Measurements from ENCODE around the gene UPK2.
"Not testable (repeated sequence)": the region's sequence is repeated elsewhere in the genome, so short reads cannot be mapped to it uniquely, and the experiment has no call there.

Gene UPK2

DNA sequence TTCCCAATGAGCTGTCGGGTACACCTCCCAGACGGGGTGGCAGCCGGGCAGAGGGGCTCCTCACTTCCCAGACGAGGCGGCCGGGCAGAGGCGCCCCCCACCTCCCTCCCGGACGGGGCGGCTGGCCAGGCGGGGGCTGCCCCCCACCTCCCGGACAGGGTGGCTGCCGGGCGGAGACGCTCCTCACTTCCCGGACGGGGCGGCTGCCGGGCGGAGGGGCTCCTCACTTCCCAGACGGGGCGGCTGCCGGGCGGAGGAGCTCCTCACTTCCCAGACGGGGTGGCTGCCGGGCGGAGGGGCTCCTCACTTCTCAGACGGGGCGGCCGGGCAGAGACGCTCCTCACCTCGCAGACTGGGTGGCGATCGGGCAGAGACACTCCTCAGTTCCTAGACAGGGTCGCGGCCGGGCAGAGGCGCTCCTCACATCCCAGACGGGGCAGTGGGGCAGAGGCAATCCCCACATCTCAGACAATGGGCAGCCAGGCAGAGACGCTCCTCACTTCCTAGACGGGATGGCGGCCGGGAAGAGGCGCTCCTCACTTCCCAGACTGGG, 35.5 kb downstream of the UPK2 start:
- H3K4me2 ChIP-seq (ENCODE audit: insufficient read depth, low read length, poor library complexity, severe bottlenecking); H3K18ac ChIP-seq (ENCODE audit: low read length); H3K9ac ChIP-seq (ENCODE audit: low read depth, low read length, poor library complexity); H2BK15ac ChIP-seq (ENCODE audit: low read length); H3K27me3 ChIP-seq (ENCODE audit: control insufficient read depth in 3 of 3, insufficient read depth in 3 of 3, low read depth in 1 of 3, low read length in 3 of 3); H3K23ac ChIP-seq (ENCODE audit: low read depth, low read length, poor library complexity); H3K79me1 ChIP-seq (ENCODE audit: low read depth, low read length); H2BK12ac ChIP-seq (ENCODE audit: low read length); H2AK5ac ChIP-seq (ENCODE audit: low read depth, low read length); H4K8ac ChIP-seq (ENCODE audit: low read depth, low read length); H3K36me3 ChIP-seq (replicated peaks in 1 of 2; ENCODE audit: control insufficient read depth in 2 of 2, insufficient read depth in 2 of 2, low read length in 2 of 2); H2BK120ac ChIP-seq (ENCODE audit: low read depth, low read length); DNase-seq (ENCODE audit: low spot score); H3K27ac ChIP-seq (replicated peaks; ENCODE audit: low read length); H3K14ac ChIP-seq (ENCODE audit: low read length); H4K91ac ChIP-seq (ENCODE audit: low read depth, low read length, poor library complexity); H2AFZ ChIP-seq (ENCODE audit: low read length); H3K4me3 ChIP-seq (ENCODE audit: low read length in 2 of 2); H3K9me3 ChIP-seq (replicated peaks in 1 of 2; ENCODE audit: control insufficient read depth in 2 of 2, insufficient read depth in 1 of 2, low read depth in 1 of 2, low read length in 2 of 2); H3K4ac ChIP-seq (ENCODE audit: low read length); H3K4me1 ChIP-seq (ENCODE audit: control insufficient read depth in 2 of 2, insufficient read depth in 1 of 2, low read depth in 1 of 2, low read length in 2 of 2); H2BK5ac ChIP-seq (ENCODE audit: low read length): not testable (repeated sequence)
- WGBS, 2 donors (ENCODE audit: extremely low coverage in 2 of 2, insufficient read length in 2 of 2, insufficient replicate concordance in 1 of 2), result no CpG with 5 or more reads among the region's 44 CpGs

DNA sequence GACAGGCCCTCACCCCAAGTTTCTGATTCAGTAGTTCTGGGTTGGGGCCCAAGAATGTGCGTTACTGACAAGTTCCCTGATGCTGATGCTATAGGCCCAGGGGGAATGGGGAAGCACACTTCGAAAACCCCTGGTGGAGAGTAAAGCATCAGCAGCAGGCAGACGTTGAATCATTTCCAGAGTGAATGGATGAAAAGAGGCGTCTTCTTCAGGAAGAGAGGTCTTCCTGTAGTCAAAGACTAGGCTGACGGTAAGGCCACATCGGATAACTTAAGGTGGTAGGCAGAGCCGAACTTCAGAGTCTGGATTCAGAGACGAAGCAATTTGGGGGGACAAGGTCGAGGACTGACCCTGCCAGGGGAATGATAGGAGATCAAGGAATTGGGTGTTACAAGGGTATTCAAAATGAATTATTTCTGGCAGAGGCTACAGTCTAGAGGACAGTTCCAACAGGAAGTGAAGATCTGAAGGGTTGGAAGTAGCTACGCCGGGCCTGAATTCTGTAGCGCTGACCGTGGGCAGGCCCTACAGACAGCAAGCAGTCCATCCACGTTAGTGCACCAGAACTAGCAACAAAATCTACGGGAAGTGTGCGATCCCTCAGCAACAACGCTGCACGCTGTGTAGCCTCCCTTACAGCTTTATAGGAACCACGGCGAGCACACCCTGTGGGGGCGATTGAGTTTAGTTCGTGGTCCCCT, 41.0 kb downstream of the UPK2 start:
- Histone ChIP-seq H4K91ac (ENCODE audit: low read depth, low read length, poor library complexity) (no peak overlapping the region), H3K18ac (ENCODE audit: low read length) (peak overlapping the region; percentile 69), H2AFZ (ENCODE audit: low read length) (peak overlapping the region; percentile 89), H3K27ac (replicated peaks; ENCODE audit: low read length) (no peak overlapping the region), H2BK12ac (ENCODE audit: low read length) (no peak overlapping the region), H3K4me1 (ENCODE audit: control insufficient read depth in 2 of 2, insufficient read depth in 1 of 2, low read depth in 1 of 2, low read length in 2 of 2) (peaks cover 10 to 11% of the 10 kb centered on the region in 2 donors), H2BK15ac (ENCODE audit: low read length) (no peak overlapping the region), H4K8ac (ENCODE audit: low read depth, low read length) (no peak overlapping the region), H3K14ac (ENCODE audit: low read length) (no peak overlapping the region), H2BK5ac (ENCODE audit: low read length) (no peak overlapping the region), H3K4ac (ENCODE audit: low read length) (no peak overlapping the region), H3K23ac (ENCODE audit: low read depth, low read length, poor library complexity) (no peak overlapping the region), H3K79me1 (ENCODE audit: low read depth, low read length) (peaks cover 4% of the 10 kb centered on the region), H3K36me3 (replicated peaks in 1 of 2; ENCODE audit: control insufficient read depth in 2 of 2, insufficient read depth in 2 of 2, low read length in 2 of 2) (peaks cover 5 to 31% of the 10 kb centered on the region in 2 donors), H2AK5ac (ENCODE audit: low read depth, low read length) (no peak overlapping the region), H3K27me3 (ENCODE audit: control insufficient read depth in 3 of 3, insufficient read depth in 3 of 3, low read depth in 1 of 3, low read length in 3 of 3) (no peaks in the 10 kb centered on the region), H3K4me3 (ENCODE audit: low read length in 2 of 2) (peak overlapping the region; percentile 78 to 82), H3K4me2 (ENCODE audit: insufficient read depth, low read length, poor library complexity, severe bottlenecking) (peak overlapping the region; percentile 87), H3K9ac (ENCODE audit: low read depth, low read length, poor library complexity) (peak overlapping the region; percentile 79), H3K9me3 (replicated peaks in 1 of 2; ENCODE audit: control insufficient read depth in 2 of 2, insufficient read depth in 1 of 2, low read depth in 1 of 2, low read length in 2 of 2) (peaks cover 2 to 6% of the 10 kb centered on the region in 2 donors), H2BK120ac (ENCODE audit: low read depth, low read length) (no peak overlapping the region)
- no CpG with 5 or more reads among the region's 22 CpGs for WGBS, 2 donors (ENCODE audit: extremely low coverage in 2 of 2, insufficient read length in 2 of 2, insufficient replicate concordance in 1 of 2)
- DNase-seq (ENCODE audit: low spot score), result no peak

DNA sequence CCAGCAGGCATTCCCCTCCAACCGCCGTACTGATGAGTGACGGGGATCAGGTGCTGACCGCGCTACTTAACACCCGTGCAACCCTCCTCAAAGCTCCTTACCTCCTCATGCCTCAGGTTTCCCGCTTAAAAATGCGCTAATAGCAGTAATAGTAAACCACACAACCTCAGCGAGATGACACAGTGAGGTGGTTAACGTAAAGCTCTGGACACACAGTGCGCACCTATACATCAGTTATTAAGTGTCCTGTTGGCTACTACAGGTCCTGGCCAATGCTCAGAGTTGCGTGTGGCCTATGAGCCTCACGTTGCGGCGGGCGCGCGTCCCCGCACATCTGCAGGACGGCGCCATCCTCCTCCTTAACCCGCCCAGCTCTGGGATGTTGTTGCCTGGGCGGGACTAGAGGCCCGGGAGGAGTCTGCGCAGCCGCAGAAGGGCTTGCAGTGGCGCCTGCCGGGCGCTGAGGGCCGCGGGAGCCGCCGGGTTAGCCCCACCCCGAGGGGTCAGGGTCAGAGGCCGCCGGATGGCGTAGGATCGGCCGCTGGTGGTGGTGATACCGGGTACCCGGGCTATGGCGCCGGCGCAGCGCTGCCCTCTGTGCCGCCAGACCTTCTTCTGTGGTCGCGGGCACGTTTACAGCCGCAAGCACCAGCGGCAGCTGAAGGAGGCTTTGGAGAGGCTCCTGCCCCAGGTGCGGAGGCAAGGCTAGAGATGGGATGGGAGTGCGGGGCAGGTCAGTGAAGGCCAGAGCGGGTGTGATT, 41.7 kb downstream of the UPK2 start, which contains the start of gene CENATAC:
CENATAC (plus strand) TSS at position 512 of the 761 bp plus-strand sequence; CDS start at position 572, 60 bp downstream.
- peak within 1 kb of the TSS; percentile 96 for H2AK5ac ChIP-seq (ENCODE audit: low read depth, low read length)
- H3K23ac ChIP-seq (ENCODE audit: low read depth, low read length, poor library complexity), result no peak within 1 kb of the TSS
- no peaks in the 10 kb centered on the region for H3K27me3 ChIP-seq (ENCODE audit: control insufficient read depth in 3 of 3, insufficient read depth in 3 of 3, low read depth in 1 of 3, low read length in 3 of 3)
- H3K27ac ChIP-seq (replicated peaks; ENCODE audit: low read length), result peak within 1 kb of the TSS; percentile 61
- peak within 1 kb of the TSS; percentile 74 for H4K91ac ChIP-seq (ENCODE audit: low read depth, low read length, poor library complexity)
- H3K18ac ChIP-seq (ENCODE audit: low read length), result peak within 1 kb of the TSS; percentile 96
- peak within 1 kb of the TSS; percentile 88 for H3K4me2 ChIP-seq (ENCODE audit: insufficient read depth, low read length, poor library complexity, severe bottlenecking)
- H3K9me3 ChIP-seq (replicated peaks in 1 of 2; ENCODE audit: control insufficient read depth in 2 of 2, insufficient read depth in 1 of 2, low read depth in 1 of 2, low read length in 2 of 2), result peaks cover 2 to 5% of the 10 kb centered on the region in 2 donors
- peak within 1 kb of the TSS; percentile 93 for H3K4ac ChIP-seq (ENCODE audit: low read length)
- H3K4me1 ChIP-seq (ENCODE audit: control insufficient read depth in 2 of 2, insufficient read depth in 1 of 2, low read depth in 1 of 2, low read length in 2 of 2), result peaks cover 10 to 11% of the 10 kb centered on the region in 2 donors
- peaks cover 5 to 39% of the 10 kb centered on the region in 2 donors for H3K36me3 ChIP-seq (replicated peaks in 1 of 2; ENCODE audit: control insufficient read depth in 2 of 2, insufficient read depth in 2 of 2, low read length in 2 of 2)
- WGBS, 2 donors (ENCODE audit: extremely low coverage in 2 of 2, insufficient read length in 2 of 2, insufficient replicate concordance in 1 of 2), result no CpG with 5 or more reads among the region's 54 CpGs
- H2BK15ac ChIP-seq (ENCODE audit: low read length), result peak within 1 kb of the TSS; percentile 60
- H2BK12ac ChIP-seq (ENCODE audit: low read length), result no peak within 1 kb of the TSS
- peak within 1 kb of the TSS; percentile 67 for H2BK5ac ChIP-seq (ENCODE audit: low read length)
- DNase-seq (ENCODE audit: low spot score), result peak; percentile 94
- peak within 1 kb of the TSS; percentile 99 for H3K9ac ChIP-seq (ENCODE audit: low read depth, low read length, poor library complexity)
- H3K14ac ChIP-seq (ENCODE audit: low read length), result peak within 1 kb of the TSS; percentile 100
- H2AFZ ChIP-seq (ENCODE audit: low read length), result peak within 1 kb of the TSS; percentile 89
- H2BK120ac ChIP-seq (ENCODE audit: low read depth, low read length), result peak within 1 kb of the TSS; percentile 88
- H3K79me1 ChIP-seq (ENCODE audit: low read depth, low read length), result peaks cover 4% of the 10 kb centered on the region
- peak within 1 kb of the TSS; percentile 82 to 99 for H3K4me3 ChIP-seq (ENCODE audit: low read length in 2 of 2)
- H4K8ac ChIP-seq (ENCODE audit: low read depth, low read length), result no peak within 1 kb of the TSS

DNA sequence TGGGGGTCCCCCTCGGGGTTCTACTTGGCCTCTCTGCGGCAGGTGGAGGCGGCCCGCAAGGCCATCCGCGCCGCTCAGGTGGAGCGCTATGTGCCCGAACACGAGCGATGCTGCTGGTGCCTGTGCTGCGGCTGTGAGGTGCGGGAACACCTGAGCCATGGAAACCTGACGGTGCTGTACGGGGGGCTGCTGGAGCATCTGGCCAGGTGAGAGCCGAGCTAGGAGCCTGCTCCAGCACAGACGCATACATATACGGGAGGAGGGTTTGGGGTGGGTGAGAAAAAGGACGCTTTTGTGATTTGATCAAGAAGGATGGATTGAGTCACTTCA, 42.3 kb downstream of the UPK2 start:
- Histone ChIP-seq H3K14ac (ENCODE audit: low read length) (peak overlapping the region; percentile 100), H3K4me1 (ENCODE audit: control insufficient read depth in 2 of 2, insufficient read depth in 1 of 2, low read depth in 1 of 2, low read length in 2 of 2) (peaks cover 10 to 11% of the 10 kb centered on the region in 2 donors), H3K9ac (ENCODE audit: low read depth, low read length, poor library complexity) (peak overlapping the region; percentile 99), H3K23ac (ENCODE audit: low read depth, low read length, poor library complexity) (no peak overlapping the region), H4K8ac (ENCODE audit: low read depth, low read length) (no peak overlapping the region), H2AK5ac (ENCODE audit: low read depth, low read length) (peak overlapping the region; percentile 96), H3K9me3 (replicated peaks in 1 of 2; ENCODE audit: control insufficient read depth in 2 of 2, insufficient read depth in 1 of 2, low read depth in 1 of 2, low read length in 2 of 2) (peaks cover 2 to 4% of the 10 kb centered on the region in 2 donors), H2BK12ac (ENCODE audit: low read length) (no peak overlapping the region), H3K36me3 (replicated peaks in 1 of 2; ENCODE audit: control insufficient read depth in 2 of 2, insufficient read depth in 2 of 2, low read length in 2 of 2) (peaks cover 10 to 44% of the 10 kb centered on the region in 2 donors), H3K18ac (ENCODE audit: low read length) (peak overlapping the region; percentile 96), H3K4me3 (ENCODE audit: low read length in 2 of 2) (peak overlapping the region; percentile 82 to 99), H2AFZ (ENCODE audit: low read length) (peak overlapping the region; percentile 89), H3K4me2 (ENCODE audit: insufficient read depth, low read length, poor library complexity, severe bottlenecking) (peak overlapping the region; percentile 88), H2BK120ac (ENCODE audit: low read depth, low read length) (peak overlapping the region; percentile 88), H2BK15ac (ENCODE audit: low read length) (peak overlapping the region; percentile 60), H3K27me3 (ENCODE audit: control insufficient read depth in 3 of 3, insufficient read depth in 3 of 3, low read depth in 1 of 3, low read length in 3 of 3) (no peaks in the 10 kb centered on the region), H2BK5ac (ENCODE audit: low read length) (peak overlapping the region; percentile 67), H3K4ac (ENCODE audit: low read length) (peak overlapping the region; percentile 93), H4K91ac (ENCODE audit: low read depth, low read length, poor library complexity) (peak overlapping the region; percentile 74), H3K27ac (replicated peaks; ENCODE audit: low read length) (peak overlapping the region; percentile 61), H3K79me1 (ENCODE audit: low read depth, low read length) (peaks cover 4% of the 10 kb centered on the region)
- no peak for DNase-seq (ENCODE audit: low spot score)
- WGBS, 2 donors (ENCODE audit: extremely low coverage in 2 of 2, insufficient read length in 2 of 2, insufficient replicate concordance in 1 of 2), result no CpG with 5 or more reads among the region's 19 CpGs
